D341Med (cell line): ENCODE measurements around the gene GUCY2C.

Experiments used
- DNase-seq: peaks from one replicate; pipeline ENCODE4 v3.0.0; 2012; ENCODE audit warnings: low spot score

The GUCY2C gene

DNA sequence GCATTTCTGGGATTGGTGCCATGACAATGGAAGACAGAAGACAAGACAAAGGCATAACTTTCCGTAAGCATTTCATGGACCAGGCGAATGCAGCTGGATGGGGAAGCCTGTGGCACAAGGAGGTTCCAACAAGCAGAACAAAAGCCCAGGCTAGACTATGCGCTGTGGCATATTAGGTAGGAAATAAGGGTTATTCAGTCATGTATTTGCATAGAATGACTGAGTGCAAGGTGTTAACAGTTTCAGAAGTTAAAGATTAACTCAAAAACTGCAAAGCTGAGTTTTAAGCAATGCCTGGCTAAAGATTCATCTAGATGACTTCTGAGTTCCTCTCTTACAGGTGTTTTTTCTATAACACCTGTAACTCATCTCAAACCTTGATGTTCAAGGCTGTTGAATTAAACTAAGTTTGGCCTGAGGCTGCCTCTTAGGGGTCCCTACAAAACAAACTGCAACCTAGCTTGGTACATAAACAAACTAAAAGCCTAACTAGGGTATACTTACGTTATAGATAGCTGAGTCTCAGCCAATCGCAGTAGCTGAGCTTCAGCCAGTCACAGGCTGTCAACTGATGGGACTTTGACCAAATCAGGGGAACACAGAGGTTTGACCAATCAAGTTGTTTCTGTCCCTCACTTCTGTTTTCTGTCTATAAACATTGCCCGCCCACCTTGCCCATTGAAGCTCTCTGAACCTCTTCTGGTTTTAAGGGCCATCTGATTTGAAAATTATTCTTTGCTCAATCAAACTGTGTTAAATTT is 76.5 kb downstream of the GUCY2C start:
- DNase-seq = no peak

DNA sequence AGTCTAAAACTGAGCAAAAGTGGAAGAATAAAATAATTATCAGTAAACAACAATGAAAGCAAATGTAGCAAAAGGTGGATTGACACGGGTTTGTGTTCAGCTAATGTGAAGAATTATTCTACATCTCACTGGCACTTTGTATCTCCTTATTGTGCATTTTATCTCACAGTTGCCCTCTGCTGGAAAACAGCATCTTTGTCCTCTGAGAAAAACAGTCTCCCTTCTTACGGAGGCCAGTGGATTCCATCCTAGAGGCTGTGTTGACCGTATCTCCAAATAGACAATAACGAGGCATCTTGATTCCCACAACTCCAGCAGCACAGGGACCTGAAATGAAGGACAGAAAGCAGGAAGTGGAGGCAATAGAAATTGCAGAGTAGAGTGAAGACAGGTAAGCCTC is 77.4 kb downstream of the GUCY2C start:
- DNase-seq = peak; percentile 41

DNA sequence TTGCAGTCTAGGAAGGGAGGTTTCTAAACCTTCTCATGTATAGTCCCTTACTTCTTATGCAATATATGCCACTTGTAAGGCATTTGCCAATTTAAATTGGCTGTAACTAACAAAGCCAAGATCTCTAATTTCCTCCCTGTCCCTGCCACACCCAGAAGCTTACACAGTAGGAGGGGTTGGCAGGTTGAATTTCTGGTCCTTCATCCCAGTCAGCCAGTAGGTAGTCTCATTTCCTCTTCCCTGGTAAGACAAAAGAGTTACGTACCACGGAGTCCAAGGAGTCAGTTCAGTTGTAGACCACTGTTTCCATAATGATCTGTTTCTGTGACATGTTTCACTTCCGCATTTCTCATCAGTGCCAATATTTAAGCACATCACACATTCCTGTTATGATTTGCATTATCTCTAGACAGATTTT is 81.7 kb downstream of the GUCY2C start:
- DNase-seq = no peak

DNA sequence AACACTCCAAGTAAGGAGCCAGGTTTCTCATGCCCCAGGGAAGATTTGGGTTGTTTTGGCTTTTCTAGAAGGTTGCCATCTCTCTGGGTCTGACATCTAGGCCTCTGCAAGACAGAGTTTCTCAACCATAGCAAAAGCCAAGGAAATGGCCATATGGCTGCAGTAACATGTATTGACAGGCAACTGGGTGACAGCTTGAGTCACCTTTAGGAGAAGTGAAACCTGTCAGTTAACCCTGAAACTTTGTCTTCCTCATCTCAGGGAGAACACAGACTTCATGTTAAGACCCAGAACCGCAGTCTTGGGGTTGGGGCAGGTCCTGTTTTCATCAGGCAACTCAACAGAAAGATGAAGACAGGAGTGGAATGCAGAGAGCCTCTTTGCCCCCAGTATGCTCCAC is 82.7 kb downstream of the GUCY2C start:
- no peak for DNase-seq

- DNase-seq = no peak
Measured at GRCh38 chr12:14612898-14613445, 83.4 kb downstream of the GUCY2C start.

DNA sequence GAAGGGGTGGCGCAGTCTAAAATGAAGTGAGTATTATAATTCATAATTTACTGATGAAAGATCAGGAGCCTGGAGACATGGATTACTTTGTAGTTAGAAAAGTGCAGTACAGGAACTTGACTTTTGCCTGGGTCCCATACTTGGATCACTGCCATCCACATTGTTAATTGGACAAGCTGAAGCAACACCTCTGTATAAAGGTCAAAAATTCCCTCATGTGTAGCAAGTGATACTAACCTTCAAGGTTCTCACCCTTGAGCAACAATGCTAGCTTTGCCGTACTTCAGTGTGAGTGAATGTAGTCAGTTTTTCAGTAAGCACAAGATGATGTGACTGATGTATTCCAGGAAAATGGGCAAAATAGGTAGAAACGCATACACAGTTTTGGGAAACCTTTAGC is 84.1 kb downstream of the GUCY2C start:
- DNase-seq = no peak

DNA sequence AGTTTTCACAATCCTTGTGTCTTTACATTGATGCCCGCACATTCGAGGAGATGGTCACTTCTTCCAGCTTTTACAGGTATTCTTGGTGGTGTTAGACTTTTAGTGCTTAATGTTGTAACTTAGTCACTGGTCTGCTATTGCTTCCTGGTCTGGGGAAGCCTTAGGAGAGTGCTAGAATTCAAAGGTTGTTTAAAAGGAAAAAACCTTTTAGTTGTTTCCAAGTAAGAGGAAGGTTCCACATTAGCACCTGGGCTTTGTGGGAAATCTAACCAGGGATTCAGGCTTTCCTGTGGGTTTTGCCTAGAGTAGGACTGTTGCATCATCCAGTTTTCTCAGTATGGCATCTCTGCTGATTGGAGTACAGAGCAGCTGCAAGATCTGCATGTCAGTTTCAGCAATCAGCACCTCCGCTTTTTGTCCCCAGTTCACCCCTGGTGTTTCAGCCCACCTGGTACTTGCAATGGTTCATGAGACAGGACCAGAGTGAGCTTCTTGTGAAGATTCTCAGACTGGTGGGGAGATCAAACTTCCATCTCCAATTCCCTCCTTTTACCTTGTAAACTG is 84.7 kb downstream of the GUCY2C start:
- no peak for DNase-seq

DNA sequence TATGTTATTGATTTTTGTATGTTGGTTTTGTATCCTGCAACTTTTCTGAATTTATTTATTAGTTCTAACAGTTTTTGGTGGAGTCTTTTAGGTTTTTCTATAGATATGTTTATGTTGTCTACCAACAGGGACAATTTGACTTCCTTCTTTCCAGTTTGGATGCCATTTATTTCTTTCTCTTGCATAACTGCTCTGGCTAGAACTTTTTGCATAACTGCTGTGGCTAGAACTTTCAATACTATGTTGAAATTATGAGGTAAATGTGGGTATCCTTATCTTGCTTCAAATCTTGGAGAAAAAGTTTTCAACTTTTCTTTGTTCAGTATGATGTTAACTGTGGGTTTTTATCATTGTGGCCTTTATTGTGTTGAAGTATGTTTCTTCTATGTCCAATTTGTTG is 88.8 kb downstream of the GUCY2C start:
- no peak for DNase-seq

- DNase-seq = no peak
Measured at GRCh38 chr12:14605401-14605989, 90.9 kb downstream of the GUCY2C start.

DNA sequence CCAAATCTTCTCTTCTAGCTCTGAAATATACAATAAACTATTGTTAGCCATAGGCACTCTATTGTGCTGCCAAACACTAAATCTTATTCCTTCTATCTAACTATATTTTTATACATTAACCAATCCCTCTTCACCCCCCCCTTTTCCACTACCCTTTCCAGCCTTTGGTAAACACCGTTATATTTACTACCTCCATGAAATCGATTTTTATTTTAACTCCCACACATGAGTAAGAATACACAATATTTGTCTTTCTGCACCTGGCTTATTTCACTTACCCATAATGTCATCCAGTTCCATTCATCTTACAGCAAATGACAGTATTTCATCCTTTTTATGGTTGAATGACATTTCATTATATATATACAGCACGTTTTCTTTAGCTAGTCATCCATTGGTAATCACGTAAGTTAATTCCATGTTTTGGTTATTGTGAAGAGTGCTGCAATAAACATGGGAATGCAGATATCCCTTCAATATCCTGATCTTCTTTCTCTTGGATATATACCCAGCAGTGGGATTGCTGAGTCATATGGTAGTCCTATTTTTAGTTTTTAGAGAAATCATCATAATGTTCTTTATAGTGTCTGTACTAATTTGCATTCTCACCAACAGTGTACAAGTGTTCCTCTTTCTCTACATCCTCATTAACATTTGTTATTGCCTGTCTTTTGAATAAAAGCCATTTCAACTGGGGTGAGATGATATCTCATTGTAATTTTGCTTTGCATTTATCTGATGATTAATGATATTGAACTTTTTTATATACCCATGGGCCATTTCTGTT is 94.5 kb downstream of the GUCY2C start:
- no peak for DNase-seq

GRCh38 chr12:14597480-14597879 is 98.9 kb downstream of the GUCY2C start:
- no peak for DNase-seq

- no peak for DNase-seq
Measured at GRCh38 chr12:14591719-14592118, 104.7 kb downstream of the GUCY2C start.

DNA sequence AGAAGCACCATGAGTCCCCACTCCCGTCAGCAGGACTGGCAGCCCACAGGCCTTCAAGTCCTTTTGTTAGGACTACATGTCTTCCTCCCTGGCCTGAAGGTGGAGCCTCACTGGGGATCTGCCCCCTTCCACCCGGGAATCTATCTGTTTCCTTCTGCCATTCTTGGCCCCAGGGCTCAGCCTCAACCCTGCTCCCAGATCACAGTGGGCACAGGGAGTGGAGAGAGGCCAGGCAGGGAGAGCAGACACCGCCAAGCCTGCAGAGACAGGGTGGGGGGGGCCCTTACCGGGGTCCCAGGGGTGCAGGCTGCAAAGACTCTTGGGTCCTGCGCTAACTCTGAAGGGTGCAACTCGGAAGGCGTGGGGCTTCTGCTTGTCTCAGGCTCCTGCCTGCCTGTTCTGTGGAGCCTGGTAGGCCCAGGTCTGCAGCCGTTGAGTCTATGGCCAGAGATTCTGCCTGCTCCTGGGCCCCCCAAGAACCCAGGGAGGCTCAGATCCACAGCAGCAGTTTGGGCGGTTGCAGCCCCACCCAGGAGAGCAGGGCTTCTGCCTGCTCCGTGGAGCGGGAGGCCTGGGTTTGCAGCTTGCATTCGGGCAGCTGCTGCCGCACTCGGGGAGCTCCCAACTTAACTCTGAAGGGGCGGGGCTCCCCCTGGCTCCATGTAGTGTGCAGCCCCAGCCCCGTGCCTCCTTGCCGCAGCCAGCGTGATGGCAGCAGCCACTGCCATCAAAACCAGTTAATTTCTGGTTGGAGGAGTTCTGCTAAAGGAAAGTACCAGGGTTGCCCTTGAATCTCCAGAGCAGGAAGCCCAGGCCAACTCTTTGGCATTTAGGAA is 107.0 kb downstream of the GUCY2C start:
- no peak for DNase-seq

DNA sequence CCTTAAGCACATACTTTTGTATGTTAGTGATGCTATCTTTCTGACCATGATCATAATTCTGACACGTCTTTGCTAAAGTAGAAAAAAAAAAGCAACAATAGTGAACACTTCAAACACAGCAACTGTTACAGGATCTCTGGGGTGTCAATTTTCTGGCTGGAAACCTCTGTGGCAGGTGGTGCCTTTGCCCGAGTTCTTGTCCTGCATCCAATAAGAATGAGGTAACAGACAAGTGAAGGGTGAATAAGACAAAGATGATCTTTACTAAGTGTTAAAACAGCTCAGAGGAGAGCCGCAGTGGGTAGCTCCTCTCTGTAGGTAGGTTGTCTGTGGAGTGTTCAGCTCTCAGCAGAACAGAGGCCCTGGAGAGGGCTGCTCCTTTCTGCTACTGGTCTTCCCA is 107.8 kb downstream of the GUCY2C start:
- no peak for DNase-seq

DNA sequence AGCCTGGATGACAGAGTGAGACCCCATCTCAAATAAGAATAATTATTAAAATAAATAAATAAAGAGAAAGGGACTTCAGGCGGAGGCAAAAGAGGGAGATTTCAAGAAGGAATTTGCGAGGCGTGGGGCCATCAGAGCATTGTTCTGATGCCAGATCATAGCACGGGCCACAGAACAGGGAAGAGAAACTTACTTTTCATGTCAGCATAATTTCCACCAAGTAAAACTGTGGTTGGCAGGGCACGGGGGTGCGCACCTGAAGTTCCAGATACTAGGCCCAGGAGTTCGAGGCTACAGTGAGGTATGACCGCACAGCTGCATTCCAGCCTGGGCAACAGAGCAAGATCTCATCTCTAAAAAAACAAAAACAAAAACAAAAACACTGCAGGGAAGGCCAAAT is 117.8 kb downstream of the GUCY2C start:
- DNase-seq = no peak

GRCh38 chr12:14577344-14577743 is 119.1 kb downstream of the GUCY2C start:
- DNase-seq = no peak

- DNase-seq = no peak
Measured at GRCh38 chr12:14576896-14577295, 119.5 kb downstream of the GUCY2C start.

- no peak for DNase-seq
Measured at GRCh38 chr12:14575585-14575984, 120.8 kb downstream of the GUCY2C start.

GRCh38 chr12:14573118-14573517 is 123.3 kb downstream of the GUCY2C start:
- no peak for DNase-seq

DNA sequence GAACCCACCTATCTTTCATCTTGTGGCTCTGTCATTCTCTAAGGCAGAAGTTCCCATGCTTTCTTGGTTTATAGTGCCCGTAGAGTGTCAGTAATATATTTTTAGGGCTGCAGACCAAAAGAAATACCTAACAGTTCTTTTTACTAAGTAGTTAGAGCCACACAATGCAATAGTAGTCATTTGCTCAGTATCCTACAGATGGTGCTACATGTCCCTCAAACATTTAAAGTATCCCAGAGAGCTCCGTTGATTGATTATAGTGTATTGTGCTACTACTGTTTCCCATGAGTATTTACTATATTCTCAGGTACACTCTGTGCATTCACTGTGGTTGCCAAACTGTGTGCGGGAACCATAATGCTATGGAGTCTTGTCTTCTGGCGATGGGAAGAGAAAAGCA is 124.0 kb downstream of the GUCY2C start:
- DNase-seq = no peak

GRCh38 chr12:14571779-14572178 is 124.6 kb downstream of the GUCY2C start:
- DNase-seq = no peak

GRCh38 chr12:14570231-14570630 is 126.2 kb downstream of the GUCY2C start:
- no peak for DNase-seq
